ENCODE data around the gene CIAO1.
A peak's percentile ranks its signal among the peaks of the same experiment; 100 is the strongest.
"Not testable (repeated sequence)": the region's sequence is repeated elsewhere in the genome, so short reads cannot be mapped to it uniquely, and the experiment has no call there.

Gene CIAO1

GRCh38 chr2:96276787-96277499 is 10.9 kb downstream of the CIAO1 start:
- no peak for DNase-seq (ENCODE audit: low spot score)

- DNase-seq (ENCODE audit: low spot score), result no peak
These were observed 21.3 kb downstream of the CIAO1 start for GRCh38 chr2:96287273-96287856.

GRCh38 chr2:96291751-96292150 is 25.7 kb downstream of the CIAO1 start:
- no peak for DNase-seq (ENCODE audit: low spot score)

- DNase-seq (ENCODE audit: low spot score), result not testable (repeated sequence)
These were observed 28.2 kb downstream of the CIAO1 start for GRCh38 chr2:96294271-96294670.

GRCh38 chr2:96296925-96297324 is 30.9 kb downstream of the CIAO1 start:
- DNase-seq (ENCODE audit: low spot score), result no peak

- no peak for DNase-seq (ENCODE audit: low spot score)
These were observed 35.8 kb downstream of the CIAO1 start for GRCh38 chr2:96301865-96302264.

GRCh38 chr2:96304606-96305005 is 38.6 kb downstream of the CIAO1 start:
- DNase-seq (ENCODE audit: low spot score), result no peak

GRCh38 chr2:96305091-96305978 is 39.3 kb downstream of the CIAO1 start, which contains the start of gene SNRNP200:
TSS of gene SNRNP200 (minus strand) at chr2:96305546. CDS start at chr2:96305437, 109 bp downstream.
- DNase-seq (ENCODE audit: low spot score), result peak; percentile 74

GRCh38 chr2:96305979-96306308 is 39.9 kb downstream of the CIAO1 start:
- no peak for DNase-seq (ENCODE audit: low spot score)

- DNase-seq (ENCODE audit: low spot score), result no peak
These were observed 40.3 kb downstream of the CIAO1 start for GRCh38 chr2:96306370-96306769.

GRCh38 chr2:96308248-96308647 is 42.2 kb downstream of the CIAO1 start:
- DNase-seq (ENCODE audit: low spot score), result no peak

- DNase-seq (ENCODE audit: low spot score), result no peak
These were observed 49.0 kb downstream of the CIAO1 start for GRCh38 chr2:96315005-96315399.

- DNase-seq (ENCODE audit: low spot score), result no peak
These were observed 49.5 kb downstream of the CIAO1 start for GRCh38 chr2:96315400-96316071.

GRCh38 chr2:96316999-96317398 is 51.0 kb downstream of the CIAO1 start:
- DNase-seq (ENCODE audit: low spot score), result no peak

- no peak for DNase-seq (ENCODE audit: low spot score)
These were observed 51.6 kb downstream of the CIAO1 start for GRCh38 chr2:96317584-96317997.

- no peak for DNase-seq (ENCODE audit: low spot score)
These were observed 52.7 kb downstream of the CIAO1 start for GRCh38 chr2:96318723-96319122.

- no peak for DNase-seq (ENCODE audit: low spot score)
These were observed 53.4 kb downstream of the CIAO1 start for GRCh38 chr2:96319396-96319795.

- no peak for DNase-seq (ENCODE audit: low spot score)
These were observed 54.3 kb downstream of the CIAO1 start for GRCh38 chr2:96320326-96320725.

GRCh38 chr2:96320728-96321622 is 55.0 kb downstream of the CIAO1 start:
- DNase-seq (ENCODE audit: low spot score), result no peak

Measured in COLO829 (cell line).